Urothelium cell line (cell line): ENCODE results near the gene SLC9A8.

Experiments
- DNase-seq: peaks from one replicate; pipeline ENCODE4 v3.0.0; 2011; ENCODE audit warnings: low spot score, mixed read lengths
- FAIRE-seq: peaks from 2 replicates; lab custom pipeline; 2011; peaks lifted over from hg19 to GRCh38; lab: Jason Lieb, UNC

SLC9A8 gene

DNA sequence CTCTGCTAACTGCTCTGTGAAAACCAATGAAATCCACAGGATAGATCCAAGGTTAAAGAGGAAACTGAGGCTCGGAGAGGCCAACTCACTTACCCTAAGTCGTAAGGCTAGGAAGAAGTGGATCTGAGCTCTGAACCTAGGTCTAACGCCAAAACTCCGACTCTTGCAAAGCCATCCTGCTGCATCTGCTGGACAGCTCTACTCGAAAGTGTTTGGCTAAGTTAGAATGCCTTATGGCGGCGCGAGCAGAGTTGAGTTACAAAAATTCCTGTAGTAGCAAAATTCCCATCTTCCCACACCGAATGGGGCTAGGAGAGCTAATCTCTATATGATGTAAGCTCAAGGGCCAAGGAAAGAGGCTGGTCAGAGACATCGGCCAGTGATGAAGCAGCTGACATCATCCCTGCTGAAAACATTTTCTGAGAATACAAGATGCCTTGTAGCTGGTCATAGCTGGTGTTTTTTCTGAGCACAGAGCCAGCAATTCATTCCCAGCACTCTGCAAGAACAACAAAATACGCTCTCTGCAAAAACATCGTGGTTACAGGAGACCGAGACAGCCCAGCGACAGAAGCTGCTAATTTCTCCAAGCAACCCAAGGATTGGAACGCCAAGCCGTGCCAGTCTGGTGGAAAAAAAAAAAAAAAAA, 100.9 kb downstream of the SLC9A8 start:
- FAIRE-seq (no peak), DNase-seq (no peak)

DNA sequence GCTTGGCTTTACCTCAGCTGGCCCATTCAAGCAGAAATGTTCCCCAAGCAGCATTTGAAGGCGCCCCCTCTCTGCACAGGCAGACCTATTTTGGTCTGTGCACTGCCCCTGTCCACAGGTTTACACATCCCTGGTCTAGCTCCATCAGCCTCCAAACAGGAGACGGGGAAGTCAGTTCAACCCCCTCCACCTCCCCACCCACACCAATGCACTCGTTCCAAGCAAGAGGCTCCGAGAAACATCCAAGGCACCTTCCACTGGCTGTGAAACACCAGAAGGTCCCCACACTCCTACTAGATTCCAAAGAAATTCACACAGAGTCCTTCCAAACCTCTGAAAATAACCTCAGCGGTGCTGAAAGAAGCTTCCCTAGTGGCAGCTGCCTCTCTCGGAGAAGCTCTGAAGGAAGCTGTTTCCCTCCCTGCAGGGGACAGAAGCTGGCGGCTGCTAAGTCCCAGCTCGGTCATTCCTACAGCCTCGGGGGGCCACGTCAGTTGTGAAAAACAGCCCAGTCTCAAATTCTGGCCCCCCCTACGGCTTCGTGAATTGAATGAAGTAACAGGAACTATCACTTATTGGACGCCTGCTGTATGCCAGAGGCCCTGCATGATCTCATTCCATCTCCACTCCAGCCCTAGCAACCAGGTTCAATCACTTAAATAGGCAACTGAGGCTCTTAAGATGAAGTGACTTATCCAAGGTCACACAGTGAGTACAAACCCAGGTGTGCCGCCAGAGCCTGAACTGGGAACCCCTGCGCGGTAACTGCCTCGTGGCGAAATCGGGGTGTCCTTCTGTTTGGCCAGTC, 101.9 kb downstream of the SLC9A8 start:
- FAIRE-seq, result no peak
- DNase-seq, result no peak

GRCh38 chr20:49915118-49915379, 102.4 kb downstream of the SLC9A8 start:
- FAIRE-seq (no peak), DNase-seq (no peak)

DNA sequence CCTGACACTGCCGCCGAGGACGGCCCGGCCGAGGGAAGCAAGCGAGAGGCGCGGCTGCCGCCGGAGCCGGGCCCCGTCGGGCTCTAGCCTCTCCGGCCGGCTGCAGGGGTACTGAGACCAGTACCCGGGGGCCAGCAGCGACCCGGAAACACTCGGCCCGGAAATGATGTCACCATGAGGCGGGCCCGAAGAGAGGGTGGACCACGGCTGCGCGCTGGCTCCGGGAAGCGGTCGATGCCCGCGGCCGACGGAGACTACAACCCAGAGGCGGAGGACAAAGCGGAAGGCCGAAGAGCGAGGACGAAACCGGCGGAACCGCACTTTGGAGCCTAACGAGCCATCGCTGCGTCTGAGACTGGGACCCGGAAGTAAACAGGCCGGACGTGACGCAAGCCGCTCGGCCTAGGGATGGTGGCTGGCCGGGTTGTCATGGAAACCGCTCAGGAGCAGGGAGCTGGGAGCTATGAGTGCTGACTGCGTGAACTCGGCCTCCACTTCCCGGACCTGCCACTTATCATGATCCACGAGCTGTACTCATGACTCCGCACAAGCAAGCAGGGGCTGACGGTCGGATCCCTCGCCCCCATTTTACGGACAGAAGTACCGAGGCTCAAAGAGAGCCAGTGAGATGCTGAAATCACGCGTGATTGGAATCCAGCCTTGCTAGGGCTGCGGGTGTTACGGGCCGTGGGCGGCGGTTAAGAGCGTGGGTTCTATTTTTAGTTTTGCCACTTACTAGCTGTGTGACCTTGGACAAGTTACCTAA, 102.9 kb downstream of the SLC9A8 start, which contains the start of gene SPATA2:
Gene SPATA2, minus strand, starts transcription at position 150 of the 766 bp plus-strand sequence. CDS start 7,039 bp downstream, outside the sequence.
- DNase-seq (peak; percentile 99), FAIRE-seq (peak; percentile 30)

DNA sequence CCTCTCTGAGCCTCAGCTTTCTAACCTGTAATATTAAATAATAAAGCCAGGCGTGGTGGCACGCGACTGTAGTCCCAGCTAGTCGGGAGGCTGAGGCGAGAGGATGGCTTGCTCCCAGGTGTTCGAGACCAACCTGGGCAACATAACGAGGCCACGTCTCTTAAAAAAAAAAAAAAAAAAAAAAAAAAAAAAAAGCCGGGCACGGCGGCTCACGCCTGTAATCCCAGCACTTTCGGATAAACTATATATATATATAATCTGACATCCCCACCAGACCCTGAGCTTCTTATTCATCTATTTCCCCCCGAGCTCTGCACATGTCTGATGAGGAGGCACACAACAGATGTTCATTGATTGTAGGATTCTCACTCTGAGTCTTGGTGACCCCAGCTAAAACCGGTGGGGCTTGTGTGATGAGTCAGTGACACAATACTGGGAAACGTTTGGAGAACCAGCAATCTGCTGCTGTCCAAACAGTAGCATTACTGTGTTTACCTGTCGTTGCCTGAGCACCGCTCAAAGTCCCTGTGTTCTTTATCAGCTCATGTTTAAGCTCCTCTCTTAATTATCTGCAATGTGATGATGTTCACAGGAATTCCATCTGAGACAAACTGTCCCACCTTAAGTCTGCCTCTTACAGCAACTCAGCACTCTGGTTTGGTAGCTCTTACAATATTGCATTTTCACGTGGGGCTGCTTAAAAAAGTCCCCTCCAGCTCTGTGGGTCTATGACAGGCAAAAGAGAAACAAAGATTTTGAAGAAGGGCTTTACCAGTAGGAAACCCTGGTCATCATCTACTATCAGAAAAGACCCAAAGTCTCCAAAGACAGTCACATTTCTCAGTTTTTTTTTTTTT, 103.7 kb downstream of the SLC9A8 start:
- DNase-seq (peak; percentile 56), FAIRE-seq (no peak)

- DNase-seq, result no peak
- no peak for FAIRE-seq
Observed at GRCh38 chr20:49918446-49918845, 105.8 kb downstream of the SLC9A8 start.

- FAIRE-seq (no peak), DNase-seq (no peak)
Observed at GRCh38 chr20:49919009-49919408, 106.4 kb downstream of the SLC9A8 start.

GRCh38 chr20:49919461-49919860, 106.8 kb downstream of the SLC9A8 start:
- no peak for DNase-seq
- no peak for FAIRE-seq

- DNase-seq (no peak), FAIRE-seq (no peak)
Observed at GRCh38 chr20:49924247-49924646, 111.6 kb downstream of the SLC9A8 start.

DNA sequence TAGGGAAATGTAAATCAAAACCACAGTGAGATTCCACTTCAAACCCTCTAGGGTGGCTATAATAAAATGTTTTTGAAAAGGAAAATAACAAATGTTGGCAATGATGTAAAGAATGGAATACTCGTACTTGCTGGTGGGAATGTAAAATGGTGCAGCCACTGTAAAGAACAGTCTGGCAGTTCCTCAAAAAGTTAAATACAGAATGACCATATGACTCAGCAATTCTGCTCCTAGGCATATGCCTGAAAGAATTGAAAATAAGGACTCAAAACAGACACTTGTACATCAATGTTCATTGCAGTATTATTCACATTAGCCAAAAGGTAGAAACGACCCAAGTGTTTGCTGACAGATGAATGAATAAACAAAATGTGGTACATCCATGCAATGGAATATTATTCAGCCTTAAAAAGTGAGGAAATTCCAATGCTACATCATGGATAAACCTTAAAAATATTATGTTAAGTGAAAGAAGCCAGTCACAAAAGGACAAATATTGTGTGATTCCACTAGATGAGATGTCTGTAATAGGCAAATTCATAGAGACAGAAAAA, 113.3 kb downstream of the SLC9A8 start:
- DNase-seq (no peak), FAIRE-seq (no peak)

DNA sequence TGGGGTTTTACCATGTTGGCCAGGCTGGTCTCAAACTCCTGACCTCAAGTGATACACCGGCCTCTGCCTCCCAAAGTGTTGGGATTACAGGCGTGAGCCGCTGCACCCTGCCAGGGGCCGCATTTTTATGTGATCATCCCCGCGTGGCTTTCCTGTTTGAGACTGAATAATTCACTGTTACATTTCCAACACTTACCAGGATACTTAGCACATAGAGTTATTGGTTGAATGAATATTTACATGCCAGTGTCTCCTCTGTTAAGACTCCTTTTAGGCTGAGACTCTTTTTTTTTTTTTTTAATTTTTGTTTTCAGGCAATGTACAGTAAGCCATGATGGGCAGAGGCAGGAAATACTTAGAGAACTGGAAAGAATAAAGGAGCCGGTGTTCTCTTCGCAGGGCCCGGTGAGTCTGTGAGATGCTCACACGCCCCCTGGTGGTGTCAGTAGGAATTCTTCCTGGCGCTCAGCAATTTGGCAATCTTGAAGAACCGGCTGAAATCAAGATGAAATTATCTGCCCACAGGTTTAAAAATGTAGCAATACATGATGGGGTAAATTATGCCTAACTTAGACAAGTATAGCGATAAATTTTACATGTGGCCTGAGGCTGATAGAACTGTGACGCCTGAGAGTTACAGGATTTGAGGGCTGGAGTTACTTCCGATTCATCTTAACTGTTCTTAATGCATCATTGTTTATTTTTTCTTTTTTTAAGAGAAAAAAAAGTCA, 115.9 kb downstream of the SLC9A8 start:
- FAIRE-seq, result no peak
- DNase-seq, result peak; percentile 91

- FAIRE-seq, result no peak
- no peak for DNase-seq
Observed at GRCh38 chr20:49929142-49929494, 116.5 kb downstream of the SLC9A8 start.

DNA sequence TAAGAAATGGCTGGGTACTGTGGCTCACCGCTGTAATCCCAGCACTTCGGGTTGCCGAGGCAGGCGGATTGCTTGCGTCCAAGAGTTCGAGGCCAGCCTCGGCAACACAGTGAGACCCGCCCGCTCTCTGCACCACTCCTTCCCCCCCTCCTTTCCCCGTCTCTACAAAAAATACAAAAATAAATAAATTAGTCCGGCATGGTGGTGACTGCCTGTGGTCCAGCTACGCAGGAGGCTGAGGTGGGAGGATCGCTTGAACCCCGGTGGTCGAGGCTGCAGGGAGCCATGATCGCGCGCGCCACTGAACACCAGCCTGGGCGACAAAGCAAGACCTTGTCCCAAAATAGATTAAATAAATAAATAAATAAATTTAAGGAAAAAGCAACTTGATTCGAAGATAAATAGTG, 123.1 kb downstream of the SLC9A8 start:
- no peak for DNase-seq
- FAIRE-seq, result no peak

DNA sequence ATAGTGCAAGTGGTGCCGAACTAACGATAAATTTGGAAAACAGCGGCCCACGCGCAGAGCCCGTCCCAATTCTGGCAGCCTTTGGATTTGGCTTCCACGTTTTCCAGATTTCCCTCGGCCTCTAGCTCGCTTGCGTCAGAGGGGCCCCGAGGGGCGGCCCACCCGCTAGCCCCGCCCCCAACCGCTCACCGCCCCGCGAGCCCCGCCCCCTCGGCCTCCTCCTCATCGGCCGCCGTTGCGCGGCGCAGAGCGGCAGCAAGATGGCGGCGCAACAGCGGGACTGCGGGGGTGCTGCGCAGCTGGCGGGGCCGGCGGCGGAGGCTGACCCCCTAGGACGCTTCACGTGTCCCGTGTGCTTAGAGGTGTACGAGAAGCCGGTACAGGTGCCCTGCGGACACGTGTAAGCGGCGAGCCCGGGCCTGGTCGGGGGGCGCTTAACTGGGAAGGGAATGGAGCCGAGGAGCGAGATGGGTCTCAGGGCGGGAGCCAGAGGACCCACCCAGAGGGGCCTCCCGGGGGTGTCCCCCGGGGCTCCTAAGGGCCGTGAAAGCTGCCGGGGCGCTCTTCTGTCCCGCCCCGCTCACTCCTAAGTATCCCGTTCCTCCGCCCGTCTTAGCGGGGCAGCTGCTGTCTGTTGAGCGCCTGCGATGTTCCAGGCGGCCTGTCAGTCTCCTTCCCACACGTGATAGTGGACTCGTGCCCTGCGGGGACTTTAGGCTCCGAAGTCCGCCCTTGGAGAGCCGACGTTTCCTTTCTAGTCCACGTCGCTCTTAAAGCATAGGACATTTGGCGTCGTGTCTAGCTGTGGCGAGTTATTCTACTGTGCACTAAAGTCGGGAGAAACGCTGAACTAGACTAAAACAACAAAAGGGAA, 123.8 kb downstream of the SLC9A8 start, which contains the start of gene RNF114:
Gene RNF114, plus strand, starts transcription at position 245 of the 874 bp plus-strand sequence. Its CDS starts 16 bp downstream, at position 261.
- FAIRE-seq, result no peak

DNA sequence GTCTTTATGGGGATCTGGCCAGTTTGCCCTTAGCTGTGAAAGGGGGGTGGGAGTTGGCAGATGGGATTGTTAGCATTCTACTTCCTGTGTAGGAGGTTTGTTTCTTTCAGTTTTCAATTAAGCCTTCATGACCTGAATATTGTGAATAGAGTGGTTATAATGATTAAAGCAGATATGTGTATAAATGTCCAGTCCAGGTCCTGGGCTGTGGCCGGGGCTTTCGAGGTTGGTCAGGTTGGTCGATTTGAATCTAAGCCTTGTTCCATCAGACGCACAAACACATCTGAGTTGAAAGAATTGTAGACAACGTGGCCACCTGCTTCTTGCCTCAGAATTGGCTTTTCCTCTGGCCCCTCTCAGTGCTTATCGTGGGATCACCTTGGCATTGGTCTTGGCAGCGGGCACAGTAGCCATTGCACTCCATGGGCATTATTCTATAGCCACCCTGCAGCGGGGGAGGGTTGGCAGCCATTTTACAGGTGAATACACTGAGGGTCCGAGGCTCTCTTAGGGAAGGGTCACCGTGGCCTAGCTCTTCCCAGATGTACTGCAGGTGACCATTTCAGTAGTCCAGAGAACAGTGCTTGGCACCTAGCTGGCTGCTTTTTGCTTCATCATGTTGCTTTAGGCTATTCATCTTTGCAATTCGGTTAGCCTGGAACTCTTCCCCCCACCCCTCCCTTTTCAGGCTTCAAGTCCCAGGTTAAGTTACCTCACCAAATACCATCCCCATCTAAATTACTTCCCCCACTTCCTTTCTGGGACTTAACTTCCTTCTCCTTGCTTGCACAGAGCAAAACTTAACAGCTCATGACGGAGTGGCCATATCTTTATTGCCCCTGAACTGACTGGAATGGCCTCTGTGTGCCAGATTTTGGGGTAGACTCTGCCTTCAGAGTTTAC, 124.7 kb downstream of the SLC9A8 start:
- FAIRE-seq, result no peak
- no peak for DNase-seq

More for the DNA sequence above, 123.8 kb downstream of the SLC9A8 start, which contains the start of gene RNF114:
- peak; percentile 100 for DNase-seq

- no peak for DNase-seq
- FAIRE-seq, result no peak
Observed at GRCh38 chr20:49938173-49939163, 125.8 kb downstream of the SLC9A8 start.

DNA sequence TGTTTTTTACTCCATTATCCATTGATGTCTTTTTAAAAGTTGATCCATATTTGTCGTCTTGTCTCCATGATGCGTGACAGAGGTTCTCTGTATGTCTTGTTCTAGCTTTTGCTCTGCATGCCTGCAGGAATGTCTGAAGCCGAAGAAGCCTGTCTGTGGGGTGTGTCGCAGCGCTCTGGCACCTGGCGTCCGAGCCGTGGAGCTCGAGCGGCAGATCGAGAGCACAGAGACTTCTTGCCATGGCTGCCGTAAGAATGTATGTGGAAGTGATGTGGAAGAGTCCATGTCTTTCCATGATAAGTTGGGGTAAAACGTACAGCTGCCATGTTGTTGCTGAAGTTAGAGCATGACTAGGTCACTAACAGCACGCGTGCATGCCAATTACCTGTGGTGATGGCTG, 128.8 kb downstream of the SLC9A8 start:
- FAIRE-seq (no peak), DNase-seq (no peak)
